ENCODE data around the gene SMIM43. TPM values are rescaled to one million over a fixed set of nuclear protein-coding genes. Genes with fewer than 3 reads are reported as not detected.

SMIM43 gene
- polyA plus RNA-seq, 1 donor (not counting 4 experiments of a cell fraction or from before 2014, with no cell fraction given): 0.03 TPM

- TF ChIP-seq EZH2 (IDR thresholded peaks at IDR 0.05; ENCODE audit: low read length) (no peak), CTCF (optimal IDR thresholded peaks at IDR 0.05 in 1 of 3, IDR thresholded peaks at IDR 0.05 in 1 of 3, conservative IDR thresholded peaks at IDR 0.05 in 1 of 3; ENCODE audit: extremely low read depth in 1 of 3, insufficient read depth in 2 of 3, low read length in 3 of 3) (no peak)
- H3K4me2 ChIP-seq (ENCODE audit: control insufficient read depth, extremely low read depth, insufficient read depth, low read depth, low read length): peak overlapping the region; percentile 98
Measured at GRCh38 chr4:121800638-121800960, 35.6 kb upstream of the SMIM43 start.

GRCh38 chr4:121799867-121800501 is 35.0 kb upstream of the SMIM43 start:
- peaks cover 12% of the 10 kb centered on the region for H3K79me2 ChIP-seq (ENCODE audit: control insufficient read depth, insufficient read depth, low read length)
- dilution Hi-C loops (cut with MboI; ENCODE audit: extremely low pct_ligation_motif_present, low sequenced_read_pairs): no loop called here
- H4K20me1 ChIP-seq (ENCODE audit: control insufficient read depth, extremely low read depth, insufficient read depth, low read length): no peaks in the 10 kb centered on the region
- no peaks in the 10 kb centered on the region for H3K9me3 ChIP-seq (ENCODE audit: control insufficient read depth, low read depth, low read length)
- peak overlapping the region; percentile 100 for H2AFZ ChIP-seq (ENCODE audit: control insufficient read depth, low read length)
- peaks cover 8% of the 10 kb centered on the region for H3K4me1 ChIP-seq (ENCODE audit: control insufficient read depth, extremely low read depth, insufficient read depth, low read length)
- FAIRE-seq: no peak
- DNase-seq (ENCODE audit: low read depth, low spot score): no peak
- no peak overlapping the region for H3K4me2 ChIP-seq (ENCODE audit: control insufficient read depth, extremely low read depth, insufficient read depth, low read depth, low read length)
- H3K9ac ChIP-seq (ENCODE audit: control insufficient read depth, extremely low read depth, insufficient read depth, low read length): no peak overlapping the region
- H3K27me3 ChIP-seq (ENCODE audit: control insufficient read depth, extremely low read depth, insufficient read depth, low read length): no peaks in the 10 kb centered on the region
- H3K36me3 ChIP-seq (ENCODE audit: control insufficient read depth in 2 of 2, extremely low read depth in 1 of 2, insufficient read depth in 2 of 2, low read length in 2 of 2): peaks cover 0 to 5% of the 10 kb centered on the region in 2 experiments
- TF ChIP-seq CTCF (optimal IDR thresholded peaks at IDR 0.05 in 1 of 3, IDR thresholded peaks at IDR 0.05 in 1 of 3, conservative IDR thresholded peaks at IDR 0.05 in 1 of 3; ENCODE audit: extremely low read depth in 1 of 3, insufficient read depth in 2 of 3, low read length in 3 of 3) (no peak), EZH2 (IDR thresholded peaks at IDR 0.05; ENCODE audit: low read length) (no peak)
- H3K4me3 ChIP-seq (ENCODE audit: control insufficient read depth in 2 of 3, extremely low read depth in 1 of 3, insufficient read depth in 2 of 3, low read depth in 1 of 3, low read length in 3 of 3): no peak overlapping the region
- no peaks in the 10 kb centered on the region for H3K9me1 ChIP-seq (ENCODE audit: control insufficient read depth, extremely low read depth, insufficient read depth, low read length)
- no peak overlapping the region for H3K27ac ChIP-seq (ENCODE audit: control insufficient read depth, insufficient read depth, low read length)

More at GRCh38 chr4:121800638-121800960, 35.6 kb upstream of the SMIM43 start:
- Histone ChIP-seq H3K9me3 (ENCODE audit: control insufficient read depth, low read depth, low read length) (no peaks in the 10 kb centered on the region), H3K4me1 (ENCODE audit: control insufficient read depth, extremely low read depth, insufficient read depth, low read length) (peaks cover 8% of the 10 kb centered on the region), H3K9me1 (ENCODE audit: control insufficient read depth, extremely low read depth, insufficient read depth, low read length) (no peaks in the 10 kb centered on the region), H3K27ac (ENCODE audit: control insufficient read depth, insufficient read depth, low read length) (peak overlapping the region; percentile 90), H4K20me1 (ENCODE audit: control insufficient read depth, extremely low read depth, insufficient read depth, low read length) (no peaks in the 10 kb centered on the region), H3K79me2 (ENCODE audit: control insufficient read depth, insufficient read depth, low read length) (peaks cover 12% of the 10 kb centered on the region), H3K36me3 (ENCODE audit: control insufficient read depth in 2 of 2, extremely low read depth in 1 of 2, insufficient read depth in 2 of 2, low read length in 2 of 2) (peaks cover 0 to 5% of the 10 kb centered on the region in 2 experiments), H3K4me3 (ENCODE audit: control insufficient read depth in 2 of 3, extremely low read depth in 1 of 3, insufficient read depth in 2 of 3, low read depth in 1 of 3, low read length in 3 of 3) (peak overlapping the region; percentile 62 to 98 (median 89)), H3K9ac (ENCODE audit: control insufficient read depth, extremely low read depth, insufficient read depth, low read length) (peak overlapping the region; percentile 98), H3K27me3 (ENCODE audit: control insufficient read depth, extremely low read depth, insufficient read depth, low read length) (no peaks in the 10 kb centered on the region), H2AFZ (ENCODE audit: control insufficient read depth, low read length) (peak overlapping the region; percentile 100)
- FAIRE-seq (no peak), DNase-seq (ENCODE audit: low read depth, low spot score) (no peak)
- dilution Hi-C loops (cut with MboI; ENCODE audit: extremely low pct_ligation_motif_present, low sequenced_read_pairs): no loop called here

Measured in keratinocyte (primary cell).